COLO668 (cell line): Measurements from ENCODE around the gene MX1.

ENCODE experiments used
- DNase-seq: peaks from one replicate; lab custom pipeline; 2025; ENCODE audit not compliant: unreplicated experiment; lab: John Stamatoyannopoulos, UW

The MX1 gene

DNA sequence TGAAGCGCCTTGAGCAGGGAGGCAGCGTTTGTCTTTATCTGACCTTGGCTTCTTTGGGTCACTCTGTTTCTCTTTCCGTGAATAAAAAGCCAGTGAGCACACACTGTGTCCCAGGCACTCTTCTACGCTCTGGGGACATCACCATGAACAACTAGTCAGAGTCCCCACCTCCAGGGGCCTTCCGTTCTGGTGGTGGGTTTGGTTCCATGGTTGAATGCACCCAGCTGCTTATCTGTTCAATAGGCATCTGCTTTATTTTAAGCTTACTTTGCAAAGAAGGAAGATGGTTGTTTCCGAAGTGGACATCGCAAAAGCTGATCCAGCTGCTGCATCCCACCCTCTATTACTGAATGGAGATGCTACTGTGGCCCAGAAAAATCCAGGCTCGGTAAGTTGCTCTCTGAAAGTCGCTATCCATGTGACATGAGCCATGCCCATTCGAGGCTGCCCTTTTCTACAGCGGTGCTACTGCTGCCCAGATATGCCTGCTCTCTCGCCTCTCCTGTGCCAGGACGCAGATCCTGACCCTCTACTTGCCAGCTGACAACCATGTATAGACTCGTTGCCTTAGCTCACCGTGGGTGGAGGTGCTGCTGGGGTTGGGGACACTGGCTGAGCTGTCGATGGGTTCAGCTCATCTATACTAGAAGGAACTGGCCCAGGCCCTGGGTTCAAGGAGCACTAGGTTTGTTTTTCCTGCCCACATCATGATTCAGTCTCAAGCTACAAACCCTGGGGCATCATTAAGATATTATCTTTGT is 5.9 kb downstream of the MX1 start:
- DNase-seq, result no peak

DNA sequence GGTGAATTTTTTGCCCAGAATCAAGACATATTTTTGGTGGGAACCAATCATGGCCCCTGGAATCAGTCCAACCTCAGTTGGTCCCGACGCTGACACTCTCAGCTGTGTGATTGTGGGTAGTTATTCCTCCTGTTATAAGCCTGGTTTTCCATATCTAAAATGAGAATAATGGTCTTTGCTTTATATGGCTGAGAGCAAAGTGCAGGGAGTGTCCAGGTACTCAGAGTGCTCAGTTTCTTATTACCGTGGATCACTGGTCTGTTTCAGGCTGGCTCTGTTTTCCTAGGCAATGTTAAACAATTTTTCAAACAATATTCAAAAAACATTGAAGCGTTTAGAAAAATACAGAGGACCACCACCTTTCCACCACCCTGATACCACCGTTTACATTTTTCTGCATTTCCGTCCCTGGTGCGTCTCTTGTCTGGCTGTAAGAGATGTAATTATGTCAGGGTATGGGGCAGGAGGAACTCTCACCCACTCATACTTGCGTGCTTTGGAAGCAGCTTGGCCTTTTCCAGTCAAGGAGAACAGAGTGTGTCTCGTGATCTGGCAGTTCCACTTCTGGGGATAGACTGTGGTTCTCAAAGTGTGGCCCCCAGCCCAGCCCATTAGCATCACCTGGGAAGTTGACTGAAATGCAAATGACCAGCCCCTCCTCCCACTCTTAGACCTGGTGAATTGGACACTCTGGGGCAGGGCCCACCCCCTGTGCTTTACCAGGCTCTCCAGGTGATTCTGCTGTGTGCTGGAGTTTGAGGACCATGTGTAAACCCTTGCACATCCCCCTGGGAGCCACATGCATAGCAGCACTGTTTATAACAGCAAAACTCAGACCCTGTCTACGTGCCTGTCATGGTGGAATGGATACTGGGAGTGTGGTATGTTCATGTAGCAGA is 6.8 kb downstream of the MX1 start:
- no peak for DNase-seq

DNA sequence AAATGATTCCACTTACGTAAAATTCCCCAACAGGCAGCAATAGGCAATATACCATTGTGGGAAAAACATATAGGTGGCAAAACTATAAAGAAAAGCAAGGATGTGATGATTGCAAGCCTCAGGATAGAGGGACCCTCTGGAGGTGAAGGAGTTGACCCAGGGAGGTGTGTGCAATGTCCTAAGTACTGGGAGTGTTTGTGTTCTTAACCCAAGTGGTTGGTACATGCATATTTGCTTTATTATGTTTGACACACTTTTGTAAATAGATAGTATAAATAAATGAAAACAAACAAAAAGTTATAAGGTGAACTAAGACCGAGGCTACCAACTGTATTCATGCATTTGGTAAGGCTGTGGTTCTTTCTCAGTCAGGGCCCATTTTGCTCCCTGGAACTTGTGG is 7.5 kb downstream of the MX1 start:
- DNase-seq, result no peak

DNA sequence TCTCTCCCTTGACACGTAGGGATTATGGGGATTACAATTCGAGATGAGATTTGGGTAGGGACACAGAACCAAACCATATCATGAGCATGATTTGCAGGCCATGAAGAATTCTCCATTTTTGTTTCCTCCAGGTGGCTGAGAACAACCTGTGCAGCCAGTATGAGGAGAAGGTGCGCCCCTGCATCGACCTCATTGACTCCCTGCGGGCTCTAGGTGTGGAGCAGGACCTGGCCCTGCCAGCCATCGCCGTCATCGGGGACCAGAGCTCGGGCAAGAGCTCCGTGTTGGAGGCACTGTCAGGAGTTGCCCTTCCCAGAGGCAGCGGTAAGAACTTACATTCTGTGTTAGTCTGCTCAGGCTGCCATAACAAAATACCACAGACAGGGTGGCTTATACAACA is 9.7 kb downstream of the MX1 start:
- no peak for DNase-seq

DNA sequence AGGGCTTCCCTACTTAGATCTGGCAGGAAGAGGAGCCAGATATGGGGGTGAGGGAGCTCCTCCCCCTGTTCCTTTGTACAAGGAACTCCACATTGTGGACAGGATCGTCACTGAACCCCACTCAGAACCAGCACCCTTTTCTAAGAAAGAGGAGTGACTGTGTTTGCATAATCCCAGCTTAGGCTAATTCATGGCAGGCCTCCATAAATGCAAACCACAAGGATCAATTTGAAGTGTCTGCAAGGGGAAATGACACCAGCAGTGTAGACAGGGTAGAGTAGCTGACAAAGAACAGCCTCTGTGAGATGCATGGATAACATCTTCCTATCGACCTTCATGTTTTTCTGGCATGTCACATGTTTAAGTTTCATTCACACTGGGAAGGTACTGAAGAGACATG is 11.7 kb downstream of the MX1 start:
- no peak for DNase-seq

DNA sequence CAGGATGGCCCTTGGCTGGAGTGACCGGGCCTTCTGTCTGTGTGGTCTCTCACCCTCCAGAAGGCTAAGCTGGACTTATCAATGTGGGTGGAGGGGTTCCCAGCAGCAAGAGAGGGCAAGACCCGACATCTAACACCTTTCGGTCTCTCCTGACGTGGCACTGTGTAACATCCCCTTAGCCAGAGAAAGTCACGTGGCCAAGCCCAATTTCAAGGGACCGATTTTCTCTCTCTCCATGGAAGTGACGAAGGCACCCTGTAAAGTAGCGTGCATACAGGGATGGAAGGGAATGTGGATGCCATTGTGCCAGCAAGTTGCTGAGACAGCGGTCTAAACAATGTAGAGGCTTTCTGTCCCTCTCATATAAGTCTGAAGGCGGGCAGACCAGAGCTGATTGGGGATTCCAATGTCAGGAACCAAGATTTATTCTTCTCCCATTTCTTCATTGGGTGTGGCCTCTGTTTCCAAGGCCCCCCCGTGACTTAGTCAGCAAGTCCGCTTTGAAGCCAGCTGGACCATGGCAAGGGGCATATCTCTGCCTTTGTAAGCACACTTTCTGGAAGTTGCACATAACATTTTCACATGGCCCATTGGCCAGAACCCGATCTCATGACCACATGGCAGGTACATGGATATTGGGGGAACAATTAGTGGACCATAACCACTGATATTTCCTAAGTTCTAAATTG is 12.5 kb downstream of the MX1 start:
- DNase-seq, result no peak

DNA sequence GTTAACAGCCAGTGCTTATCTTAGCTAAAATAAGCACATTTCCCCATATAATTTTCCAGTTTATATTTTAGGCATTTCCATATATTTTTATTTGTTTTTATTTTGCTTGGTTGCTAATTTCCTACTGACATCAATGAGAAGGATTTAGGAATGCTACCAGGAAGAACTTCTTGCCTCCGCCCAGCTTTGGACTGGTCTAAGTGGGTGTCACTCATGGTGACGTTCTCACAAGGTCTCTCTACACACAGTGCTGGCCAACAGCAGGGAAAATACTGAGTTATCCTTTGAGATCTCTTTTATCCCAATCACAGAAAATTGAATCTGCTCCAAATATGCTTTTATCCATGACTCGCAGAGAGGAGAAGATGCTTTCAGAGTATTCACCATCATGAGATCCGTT is 13.2 kb downstream of the MX1 start:
- DNase-seq, result no peak

DNA sequence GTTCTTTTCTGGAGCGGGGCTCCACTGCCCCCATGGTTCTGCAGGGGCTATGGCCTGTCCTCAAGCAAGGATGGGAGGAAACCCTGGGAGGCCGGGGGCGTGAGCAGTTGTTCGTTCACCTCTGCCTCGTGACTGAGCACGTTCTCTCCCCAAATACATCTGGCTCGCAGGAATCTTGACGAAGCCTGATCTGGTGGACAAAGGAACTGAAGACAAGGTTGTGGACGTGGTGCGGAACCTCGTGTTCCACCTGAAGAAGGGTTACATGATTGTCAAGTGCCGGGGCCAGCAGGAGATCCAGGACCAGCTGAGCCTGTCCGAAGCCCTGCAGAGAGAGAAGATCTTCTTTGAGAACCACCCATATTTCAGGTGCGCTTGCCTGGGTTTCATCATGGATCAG is 15.5 kb downstream of the MX1 start:
- no peak for DNase-seq

DNA sequence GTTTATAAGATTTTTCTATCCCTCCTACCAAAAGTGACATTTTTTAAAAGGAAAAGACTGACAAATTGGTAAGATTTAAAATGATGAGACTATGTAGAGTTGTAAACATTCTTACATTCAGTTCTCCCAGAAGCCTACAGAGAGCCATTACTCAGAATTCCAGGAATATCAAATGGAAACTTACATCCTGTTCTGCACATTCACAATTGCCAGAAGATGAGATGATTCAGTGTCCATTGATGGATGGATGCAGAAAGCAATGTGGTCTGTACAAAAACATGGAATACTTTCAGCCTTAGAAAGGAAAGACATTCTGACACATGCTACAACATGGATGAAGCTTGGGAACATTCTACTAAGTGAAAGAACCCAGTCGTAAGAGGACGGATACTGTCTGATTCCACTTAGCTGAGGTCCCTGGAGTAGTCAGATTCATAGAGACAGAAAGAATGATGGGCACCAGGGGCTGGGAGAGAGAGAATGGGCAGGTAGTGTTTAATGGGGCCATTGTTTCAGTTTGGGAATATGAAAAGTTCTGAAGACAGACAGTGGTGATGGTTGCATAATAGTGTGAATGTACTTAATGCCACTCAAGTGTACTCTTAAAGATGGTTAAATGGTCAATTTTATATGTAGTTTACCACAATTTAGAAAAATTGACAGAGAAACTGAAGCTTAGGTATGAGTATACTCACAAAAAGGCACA is 16.6 kb downstream of the MX1 start:
- DNase-seq, result no peak

DNA sequence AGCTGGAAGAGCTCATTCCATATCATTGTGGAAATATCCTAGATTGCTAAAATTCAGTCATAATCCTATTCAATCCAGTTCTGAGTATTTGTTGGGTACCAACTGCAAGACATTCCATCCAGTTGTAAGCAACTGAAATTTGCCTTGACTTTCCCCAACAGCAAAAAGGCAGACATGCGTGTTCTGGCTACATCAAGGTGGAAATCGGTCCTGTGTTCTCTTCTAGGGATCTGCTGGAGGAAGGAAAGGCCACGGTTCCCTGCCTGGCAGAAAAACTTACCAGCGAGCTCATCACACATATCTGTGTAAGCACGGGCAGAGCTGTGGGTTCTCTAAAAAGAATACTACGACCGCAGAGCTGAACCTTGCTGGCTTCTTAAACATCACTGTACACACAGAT is 17.5 kb downstream of the MX1 start:
- DNase-seq, result no peak

DNA sequence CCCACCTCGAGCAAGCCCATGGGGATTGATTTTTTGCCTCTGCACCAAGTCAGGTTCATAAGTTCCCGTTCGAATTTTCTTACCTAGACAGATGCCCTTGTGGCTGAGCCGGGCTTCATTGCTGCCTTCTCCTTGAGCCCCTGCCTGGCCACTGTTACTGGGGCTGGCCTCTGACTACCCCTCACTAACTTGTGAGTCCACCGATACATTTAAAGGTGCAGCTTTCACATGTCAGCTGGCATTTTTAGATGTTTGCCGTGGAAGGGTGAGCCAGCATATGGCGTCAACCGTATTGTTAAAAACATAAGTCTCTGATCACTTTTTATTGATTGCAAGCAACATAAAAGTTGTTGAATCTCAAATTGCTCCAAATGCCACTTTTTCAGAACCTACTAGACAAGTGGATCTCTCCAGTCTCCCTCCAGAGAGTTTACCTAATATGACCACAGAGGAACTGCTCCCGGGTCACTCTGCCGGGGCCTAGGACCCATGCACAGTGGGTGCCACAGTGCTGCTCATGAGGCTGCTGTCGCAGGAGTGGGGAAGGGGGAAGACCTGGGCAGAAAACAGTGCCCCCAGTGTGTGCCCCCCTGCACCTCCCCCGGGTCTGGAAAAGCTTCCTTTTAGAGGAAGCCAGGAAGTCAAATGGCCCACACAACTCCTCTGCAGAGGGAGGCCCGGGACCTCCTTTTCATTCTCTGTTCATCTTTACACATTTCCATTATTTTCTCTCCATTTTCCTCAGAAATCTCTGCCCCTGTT is 18.8 kb downstream of the MX1 start:
- DNase-seq, result no peak

DNA sequence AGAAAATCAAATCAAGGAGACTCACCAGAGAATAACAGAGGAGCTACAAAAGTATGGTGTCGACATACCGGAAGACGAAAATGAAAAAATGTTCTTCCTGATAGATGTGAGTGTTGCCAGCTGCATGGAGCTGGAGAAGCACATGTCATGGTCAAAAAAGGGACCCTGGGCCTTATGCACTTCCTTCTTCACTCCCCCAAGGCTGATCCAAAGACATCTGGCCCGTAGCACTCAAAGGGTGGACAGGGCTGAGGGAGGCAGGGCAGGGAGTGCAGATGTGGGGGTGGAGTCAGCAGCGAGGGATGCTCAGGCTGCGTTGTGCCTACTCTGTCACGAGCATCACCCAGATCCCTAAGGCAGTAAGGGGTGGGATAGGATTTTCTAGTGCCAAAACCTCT is 19.4 kb downstream of the MX1 start:
- no peak for DNase-seq

DNA sequence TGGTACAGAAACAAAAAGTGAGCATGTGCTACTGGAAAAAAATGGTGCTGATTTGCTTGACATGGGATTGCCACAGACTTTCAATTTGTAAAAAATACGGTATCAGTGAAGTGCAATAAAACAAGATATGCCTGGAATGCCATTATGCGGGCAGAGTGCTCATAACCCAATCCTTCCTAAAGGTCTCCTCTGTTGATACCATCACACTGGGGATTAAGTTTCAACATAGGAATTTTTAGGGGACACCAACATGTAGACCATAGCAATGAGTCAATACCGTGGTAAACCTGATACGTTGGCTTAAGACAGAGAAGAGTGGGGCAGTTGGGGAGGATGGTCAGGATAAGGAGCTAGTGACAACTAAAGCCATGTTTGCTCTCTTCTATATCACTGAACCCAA is 20.5 kb downstream of the MX1 start:
- no peak for DNase-seq

DNA sequence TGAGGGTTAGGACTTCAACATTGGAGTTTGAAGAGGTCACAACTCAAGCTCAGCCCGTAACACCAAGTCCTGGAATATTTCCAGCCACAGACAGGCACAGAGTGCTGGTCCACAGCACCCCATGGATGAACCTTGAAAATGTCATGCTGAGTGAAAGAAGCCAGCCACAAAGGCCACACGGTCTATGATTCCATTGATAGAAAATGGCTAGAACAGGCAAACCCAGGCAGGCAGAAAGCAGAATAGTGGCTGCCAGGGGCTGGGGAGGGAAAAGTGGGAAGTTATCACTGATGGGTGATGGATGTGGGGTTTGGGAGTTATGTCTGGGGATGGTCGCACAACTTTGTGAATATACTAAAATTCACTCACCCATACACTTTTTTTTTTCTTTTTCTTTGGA is 21.3 kb downstream of the MX1 start:
- DNase-seq, result no peak

DNA sequence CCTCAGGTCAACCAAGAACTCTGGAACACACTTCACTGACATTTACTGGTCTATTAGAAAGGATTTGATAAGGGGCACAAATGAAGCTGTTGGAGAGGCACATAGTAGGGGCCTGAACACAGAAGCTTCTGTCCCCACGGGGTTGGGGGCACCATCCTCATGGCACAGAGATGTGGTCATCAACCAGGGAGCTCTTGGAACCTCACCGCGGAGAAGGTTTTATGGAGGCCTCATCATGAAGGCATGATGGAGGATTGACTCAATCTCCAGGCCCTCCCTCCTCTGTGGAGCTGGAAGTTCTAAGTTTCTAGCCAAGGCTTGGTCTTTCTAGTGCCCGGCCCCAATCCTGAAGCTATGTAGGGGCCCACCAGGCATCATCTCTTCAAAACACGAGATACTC is 23.6 kb downstream of the MX1 start:
- DNase-seq, result no peak

DNA sequence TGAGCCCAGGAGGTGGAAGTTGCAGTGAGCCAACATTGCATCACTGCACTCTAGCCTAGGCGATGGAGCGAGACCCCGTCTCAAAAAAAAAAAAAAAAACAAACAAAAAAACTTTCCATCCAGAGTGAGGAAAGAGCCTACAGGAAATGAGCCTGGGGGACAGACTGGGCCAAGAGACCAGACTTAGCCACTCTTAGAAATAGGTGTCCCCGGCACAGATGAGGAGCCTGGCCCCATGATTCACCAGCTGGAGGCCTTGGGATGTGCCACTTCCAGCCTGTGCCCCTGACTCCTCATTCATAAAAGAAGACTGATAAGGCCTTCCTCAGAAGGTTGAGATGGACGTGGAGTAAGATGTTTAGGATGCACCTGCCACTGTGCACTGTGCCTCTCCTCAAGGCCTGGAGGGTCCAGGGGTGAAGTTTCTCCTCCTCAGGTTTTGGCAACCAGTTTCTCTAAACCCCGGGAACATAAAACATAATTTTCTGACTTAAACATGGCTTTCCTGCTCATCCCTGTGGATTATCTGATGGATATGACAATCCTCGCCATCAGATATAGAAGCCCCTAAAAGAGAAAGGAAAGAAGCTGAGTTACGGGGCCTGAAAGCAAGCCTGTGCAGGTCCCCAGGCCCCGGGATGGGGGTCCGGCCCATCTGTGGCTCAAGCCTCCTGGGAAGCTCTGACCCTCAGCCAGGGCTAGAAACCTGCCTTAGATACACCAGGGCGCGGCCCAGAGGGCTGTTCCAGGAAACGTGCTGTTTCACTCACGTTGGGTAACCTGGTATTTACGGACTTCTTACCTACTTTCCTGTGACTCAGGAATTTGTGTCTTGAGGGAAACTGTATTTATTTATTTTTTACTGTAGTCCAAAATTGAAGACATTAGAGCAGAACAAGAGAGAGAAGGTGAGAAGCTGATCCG is 26.0 kb downstream of the MX1 start:
- DNase-seq, result no peak

DNA sequence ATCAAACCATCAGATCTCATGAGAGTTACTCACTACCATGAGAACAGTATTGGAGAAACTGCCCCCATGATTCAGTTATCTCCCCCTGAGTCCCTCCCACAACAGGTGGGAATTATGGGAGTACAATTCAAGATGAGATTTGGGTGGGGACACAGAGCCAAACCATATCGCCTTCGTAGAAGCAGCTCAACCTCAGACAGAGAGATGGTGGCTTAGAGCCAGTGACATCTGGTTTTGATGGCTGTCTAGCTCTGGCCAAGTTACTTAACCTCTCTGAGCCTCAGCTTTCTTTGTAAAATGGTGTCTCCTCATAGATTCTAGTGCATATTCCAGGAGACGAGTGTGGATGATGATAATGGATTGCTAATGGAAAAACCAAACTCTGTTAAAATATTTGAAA is 27.2 kb downstream of the MX1 start:
- no peak for DNase-seq

DNA sequence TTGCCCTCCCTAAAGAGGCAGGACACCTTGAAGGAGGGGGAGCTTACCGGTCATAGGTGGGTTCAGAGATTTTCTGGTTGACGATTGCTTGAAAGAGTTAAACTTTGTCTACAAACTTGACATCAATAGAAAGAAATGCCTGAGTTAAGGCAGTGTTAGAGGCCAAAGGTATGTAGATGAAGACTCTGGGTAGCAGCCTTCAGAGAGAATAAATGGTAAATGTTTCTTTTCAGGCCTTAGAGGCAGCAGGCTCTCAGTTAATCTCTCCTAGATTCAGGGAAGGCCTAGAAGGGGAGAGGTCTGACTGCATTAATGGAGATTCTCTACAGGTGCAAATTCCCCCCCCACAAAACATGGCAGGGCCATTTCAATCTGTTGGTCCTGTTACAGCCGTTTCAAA is 27.7 kb downstream of the MX1 start:
- DNase-seq, result no peak

DNA sequence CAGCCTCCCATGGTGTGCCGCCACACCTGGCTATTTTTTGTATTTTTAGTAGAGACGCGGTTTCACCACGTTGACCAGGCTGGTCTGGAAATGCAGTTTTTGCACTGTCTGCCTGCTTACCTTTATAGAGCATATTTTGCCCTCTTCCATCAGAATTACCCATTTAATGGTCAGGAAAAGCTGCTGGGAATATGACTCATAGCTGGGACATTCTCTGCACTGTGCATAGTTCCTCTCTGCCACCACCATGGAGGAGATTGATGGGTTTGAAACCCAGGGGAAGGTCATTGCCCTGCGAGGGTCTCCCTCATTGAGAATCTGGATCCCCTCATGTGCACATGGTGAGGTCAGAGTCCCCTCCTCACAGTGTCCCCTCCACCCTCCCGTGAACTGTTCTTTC is 32.1 kb downstream of the MX1 start:
- no peak for DNase-seq

DNA sequence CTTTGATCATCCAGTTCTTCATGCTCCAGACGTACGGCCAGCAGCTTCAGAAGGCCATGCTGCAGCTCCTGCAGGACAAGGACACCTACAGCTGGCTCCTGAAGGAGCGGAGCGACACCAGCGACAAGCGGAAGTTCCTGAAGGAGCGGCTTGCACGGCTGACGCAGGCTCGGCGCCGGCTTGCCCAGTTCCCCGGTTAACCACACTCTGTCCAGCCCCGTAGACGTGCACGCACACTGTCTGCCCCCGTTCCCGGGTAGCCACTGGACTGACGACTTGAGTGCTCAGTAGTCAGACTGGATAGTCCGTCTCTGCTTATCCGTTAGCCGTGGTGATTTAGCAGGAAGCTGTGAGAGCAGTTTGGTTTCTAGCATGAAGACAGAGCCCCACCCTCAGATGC is 32.5 kb downstream of the MX1 start:
- no peak for DNase-seq
